TTC549 (cell line): ENCODE results near the gene RTKN2.

Experiments used
- FAIRE-seq: peaks from 2 replicates; lab custom pipeline; 2012; peaks lifted over from hg19 to GRCh38; lab: Jason Lieb, UNC

The RTKN2 gene

DNA sequence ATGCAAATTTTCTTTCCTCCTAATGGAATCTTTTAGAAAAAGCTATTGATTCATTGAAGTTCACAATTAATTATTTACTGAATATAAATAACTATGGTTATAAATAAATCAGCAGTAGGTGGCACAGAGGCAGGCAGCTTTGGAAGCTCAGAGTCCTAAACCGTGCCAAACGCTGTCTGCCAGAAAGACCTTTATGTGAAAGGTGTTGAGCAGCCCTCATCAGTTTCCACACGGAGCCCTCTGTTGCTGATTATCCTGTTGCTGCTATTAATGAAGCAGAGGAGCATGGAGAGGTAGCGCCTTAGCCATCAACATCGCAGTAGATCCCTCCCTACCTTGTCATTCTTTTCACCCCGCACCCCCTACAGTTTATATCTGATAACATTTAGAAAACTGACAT is 51.0 kb downstream of the RTKN2 start:
- no peak for FAIRE-seq

DNA sequence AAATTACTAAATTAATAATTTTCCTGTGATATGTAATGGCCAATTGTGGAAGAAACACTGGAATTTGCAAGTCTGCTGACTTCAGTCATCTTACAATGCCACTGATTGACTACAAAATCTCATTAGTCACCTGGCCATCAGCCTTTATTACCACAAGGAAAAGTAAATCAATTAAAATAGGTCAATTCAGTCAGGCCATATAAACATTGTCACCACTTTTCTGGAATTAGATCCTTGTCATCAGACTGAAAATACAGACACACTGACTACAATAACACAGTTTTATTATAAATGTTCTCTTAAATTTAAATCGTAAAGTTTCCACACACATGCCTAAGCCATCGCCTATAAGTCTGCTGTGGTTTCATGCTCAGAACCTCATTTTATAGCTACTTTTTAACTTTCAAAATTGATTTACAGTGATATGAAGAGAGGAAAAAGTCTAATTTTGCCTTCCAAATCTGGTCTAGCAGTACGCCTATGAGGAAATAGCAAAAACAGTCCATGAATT is 54.2 kb downstream of the RTKN2 start:
- no peak for FAIRE-seq

DNA sequence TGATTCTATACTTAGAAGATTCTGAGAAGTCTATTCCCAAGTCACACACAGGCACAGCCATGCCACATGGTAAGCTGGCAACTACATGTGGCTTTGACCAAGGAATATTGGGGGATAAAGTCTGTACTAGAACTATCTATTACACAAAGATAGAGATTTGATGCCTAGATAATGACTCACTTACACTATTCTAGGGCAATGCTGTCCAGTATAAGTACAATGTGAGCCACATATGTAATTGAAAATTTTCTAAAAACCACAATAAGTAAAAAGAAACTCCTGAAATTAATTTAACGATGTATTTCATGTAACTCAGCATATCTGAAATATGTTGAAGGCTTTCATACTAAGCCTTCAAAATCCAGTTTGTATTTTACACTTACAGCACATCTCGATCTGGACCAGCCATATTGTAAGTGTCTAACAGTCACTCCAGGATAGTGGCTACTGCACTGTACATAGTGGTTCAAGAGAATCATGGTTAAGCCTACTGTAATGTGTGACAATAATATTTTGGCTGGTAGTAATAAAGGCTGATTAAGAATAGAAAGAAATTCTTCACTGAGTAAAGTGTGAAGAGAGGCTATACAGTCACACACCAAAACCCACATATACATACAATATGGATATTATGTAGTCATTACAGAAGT is 62.8 kb downstream of the RTKN2 start:
- FAIRE-seq = no peak

DNA sequence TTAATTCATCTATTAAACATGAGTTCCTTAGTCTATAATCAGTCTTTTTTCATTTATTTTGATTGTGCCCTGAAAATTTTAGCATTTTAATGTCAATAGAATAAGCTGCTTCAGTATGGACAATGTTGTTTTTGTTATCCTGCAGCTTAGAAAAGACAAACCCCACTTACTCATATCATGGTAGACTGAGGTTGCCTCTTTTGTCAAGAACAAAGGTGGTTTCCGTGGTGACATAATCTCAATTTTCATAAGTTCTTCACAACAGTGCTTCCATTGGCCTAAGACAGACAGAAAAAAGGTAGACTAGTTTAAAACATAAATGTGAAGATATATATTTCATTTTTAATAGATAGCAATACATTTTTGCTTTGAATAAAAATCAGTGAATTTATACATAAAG is 69.1 kb downstream of the RTKN2 start:
- no peak for FAIRE-seq

DNA sequence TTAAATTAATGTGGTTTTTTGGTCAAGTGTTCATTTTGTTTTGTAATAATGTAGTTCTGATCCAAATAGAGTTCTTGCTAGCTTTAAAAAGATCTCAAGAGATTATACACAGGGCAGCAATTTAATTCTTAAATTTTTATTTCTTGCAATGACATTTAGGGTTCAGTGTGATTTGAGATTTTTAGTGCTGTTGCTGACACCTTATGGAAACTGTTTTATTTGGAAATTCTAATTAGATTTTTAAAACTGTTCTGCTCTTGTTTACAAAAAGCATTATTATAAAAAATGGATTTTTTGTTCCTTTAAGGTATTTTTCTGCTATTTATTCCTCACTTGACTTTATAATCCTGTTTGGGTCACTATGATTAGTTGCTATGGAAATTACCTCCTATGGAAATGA is 72.1 kb downstream of the RTKN2 start:
- no peak for FAIRE-seq

DNA sequence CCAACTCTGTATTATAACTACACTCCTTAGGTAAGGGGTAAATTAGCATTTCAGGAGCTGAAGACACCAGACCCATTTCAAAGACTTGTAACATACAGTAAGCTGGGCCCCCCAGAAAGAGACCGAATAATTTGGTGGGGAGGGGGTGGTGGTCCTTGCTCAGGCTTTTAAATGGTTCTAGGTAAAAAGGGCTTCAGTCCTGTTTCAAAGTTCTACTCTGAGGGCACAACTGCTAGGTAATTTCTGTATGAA is 73.0 kb downstream of the RTKN2 start:
- FAIRE-seq = no peak

DNA sequence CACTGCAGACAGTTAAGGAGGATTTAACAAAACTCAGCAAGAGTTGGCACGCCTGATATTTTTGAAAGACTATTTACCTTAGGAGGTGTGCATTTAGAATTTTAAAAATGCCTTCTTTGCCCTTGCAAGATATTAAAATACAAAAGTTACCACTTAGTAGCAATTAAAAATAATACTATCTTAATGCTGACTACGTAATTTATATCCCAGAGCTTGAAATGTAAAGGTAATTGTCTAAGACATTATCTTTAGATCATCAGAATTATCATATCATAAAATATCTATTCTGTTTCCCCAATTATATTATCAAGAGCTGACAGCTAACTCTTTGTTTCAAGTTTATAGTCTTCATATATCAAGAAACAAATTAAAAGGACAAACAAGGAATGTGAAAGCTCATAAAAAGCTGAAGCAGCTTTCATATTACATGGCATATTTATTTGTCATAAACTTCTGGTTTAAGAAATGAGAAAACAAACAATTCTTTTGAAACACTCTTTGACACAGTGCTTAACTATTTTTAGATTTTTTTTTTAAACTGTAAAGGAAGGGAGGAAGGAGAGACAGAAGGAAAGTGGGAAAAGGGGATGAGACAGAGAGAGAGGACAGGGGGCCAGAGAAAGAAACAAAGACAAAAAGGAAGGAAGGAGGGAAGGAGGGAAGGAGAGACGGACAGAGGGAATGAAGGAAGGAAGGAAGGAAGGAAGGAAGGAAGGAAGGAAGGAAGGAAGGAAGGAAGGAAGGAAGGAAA is 73.5 kb downstream of the RTKN2 start:
- FAIRE-seq = no peak

DNA sequence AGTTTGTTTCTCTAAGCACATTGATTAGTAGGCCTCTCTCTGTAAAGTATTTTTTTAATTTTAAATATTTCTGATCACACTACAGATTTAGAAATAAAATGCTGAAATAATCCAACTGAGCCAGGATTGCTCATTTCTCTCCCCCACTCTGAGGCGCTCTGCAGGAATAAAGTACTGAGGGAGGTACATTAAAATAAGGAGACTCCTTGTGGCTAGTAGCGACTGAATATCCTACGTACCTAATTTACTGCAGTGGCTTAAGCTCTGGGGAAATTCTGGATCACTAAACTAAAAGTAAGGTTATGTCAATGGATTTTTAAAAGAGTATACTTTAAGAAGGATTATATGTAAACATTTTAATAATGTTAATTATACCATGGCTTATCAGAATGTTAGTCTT is 75.2 kb downstream of the RTKN2 start:
- no peak for FAIRE-seq

DNA sequence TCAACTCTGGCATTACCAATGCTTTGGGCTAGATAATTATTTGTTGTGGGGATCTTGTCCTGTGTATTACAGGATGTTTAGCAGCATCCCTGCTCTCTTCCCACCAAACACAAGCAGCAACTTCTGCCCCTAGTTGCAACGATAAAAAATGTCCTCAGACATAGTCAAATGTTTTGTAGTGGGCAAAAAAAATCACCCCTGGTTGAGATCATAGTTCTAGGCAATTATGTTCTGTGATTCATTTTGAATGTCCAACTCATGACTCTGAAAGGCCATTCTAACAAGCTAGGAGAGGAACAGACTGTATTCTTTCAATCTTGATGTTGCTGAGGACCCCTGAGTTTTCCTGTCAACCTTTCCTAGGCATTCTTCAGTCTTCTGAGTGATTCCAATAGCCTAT is 79.5 kb downstream of the RTKN2 start:
- no peak for FAIRE-seq

DNA sequence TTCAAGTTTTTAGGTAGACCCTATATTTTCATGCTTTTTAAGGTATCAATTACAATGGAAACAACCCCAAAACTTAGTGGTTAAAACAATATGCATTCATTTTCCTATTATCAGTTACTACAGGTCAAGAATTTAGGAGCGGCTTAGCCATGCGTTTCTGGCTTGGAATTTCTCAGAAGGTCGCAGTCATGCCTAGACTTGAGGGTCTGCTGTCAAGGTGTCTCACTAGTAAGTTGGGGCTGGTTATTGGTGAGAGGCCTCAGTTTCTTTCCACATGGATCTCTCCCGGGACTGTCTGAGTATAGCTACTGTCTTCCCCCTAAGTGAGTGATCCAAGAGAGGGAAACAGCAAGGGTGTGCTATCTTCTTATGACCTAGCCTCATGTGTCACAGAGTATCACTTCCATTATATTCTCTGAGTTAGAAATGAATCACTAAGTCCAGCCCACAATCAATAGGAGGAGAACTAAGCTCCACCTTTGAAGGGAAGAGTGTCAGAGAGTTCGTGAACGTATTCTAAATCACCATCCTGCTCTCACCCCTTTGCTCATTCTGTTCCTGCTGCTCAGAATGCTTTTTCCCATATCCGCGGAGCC is 80.5 kb downstream of the RTKN2 start:
- FAIRE-seq = no peak

DNA sequence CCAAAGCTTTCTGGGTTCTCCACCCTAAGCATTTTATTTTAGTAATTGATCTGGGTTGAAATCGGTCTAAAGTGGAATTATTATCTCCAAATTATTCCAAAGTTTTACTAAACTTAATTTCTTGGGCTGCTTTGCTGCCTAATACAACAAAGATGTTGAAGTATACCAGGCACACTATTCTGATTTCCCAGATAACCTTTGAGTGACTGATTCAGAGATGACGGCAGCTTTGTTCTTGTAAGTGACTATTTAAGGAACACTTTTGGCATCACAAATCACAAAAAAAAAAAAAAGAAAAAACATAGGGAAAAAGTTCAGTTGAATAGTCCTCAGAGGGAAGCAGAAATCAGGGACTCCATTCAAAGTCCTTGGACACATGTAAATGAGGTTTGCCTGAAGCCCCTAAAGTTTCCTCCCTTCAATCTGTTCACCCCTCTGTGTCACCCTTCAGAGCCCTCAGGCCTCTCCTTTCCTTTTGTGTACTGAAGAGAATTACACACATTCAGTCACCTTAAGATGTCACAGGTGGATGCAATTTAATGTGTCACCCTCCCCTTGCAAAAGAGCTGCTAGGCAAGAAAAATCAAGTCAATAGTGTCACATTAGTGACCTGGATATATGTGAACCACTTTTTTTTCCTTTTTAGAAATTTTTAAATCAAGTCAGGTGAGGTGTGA is 81.5 kb downstream of the RTKN2 start:
- no peak for FAIRE-seq

DNA sequence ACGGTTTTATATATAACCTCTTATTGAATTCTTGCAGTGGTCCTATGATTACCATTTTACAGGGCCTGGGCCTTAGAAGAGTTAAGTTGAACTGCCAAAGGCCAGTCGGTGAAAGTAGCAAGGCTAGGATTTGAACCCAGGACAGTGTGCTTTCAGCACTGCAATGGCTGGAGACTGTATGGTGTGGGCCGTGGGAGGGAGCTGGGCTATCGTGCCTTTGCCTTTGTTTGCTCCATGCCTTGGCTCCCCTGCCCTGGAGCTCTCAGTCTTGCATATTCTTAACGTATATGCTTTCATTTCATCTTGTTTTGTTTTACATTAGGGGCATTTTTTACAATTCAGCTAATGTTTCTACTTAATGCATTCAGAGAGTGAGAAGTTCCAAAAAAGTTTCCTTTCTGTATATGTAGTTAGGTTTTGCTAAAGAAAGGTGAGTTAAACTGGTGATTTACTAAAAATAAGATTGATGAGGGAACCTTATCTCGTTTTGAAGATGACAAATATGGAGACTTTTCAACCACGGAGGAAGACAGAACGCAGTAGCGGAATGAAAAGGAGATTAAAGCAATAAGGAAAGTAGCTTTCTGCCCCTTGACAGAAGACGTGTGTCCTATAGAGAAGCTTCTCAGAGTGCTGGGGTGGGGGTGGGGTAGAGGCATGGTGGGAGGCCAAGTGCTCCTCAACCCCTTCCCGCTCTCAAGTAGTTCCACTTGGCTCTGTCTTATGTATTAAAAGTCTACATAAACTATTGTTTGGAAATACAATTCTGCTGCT is 82.5 kb downstream of the RTKN2 start:
- FAIRE-seq = no peak

DNA sequence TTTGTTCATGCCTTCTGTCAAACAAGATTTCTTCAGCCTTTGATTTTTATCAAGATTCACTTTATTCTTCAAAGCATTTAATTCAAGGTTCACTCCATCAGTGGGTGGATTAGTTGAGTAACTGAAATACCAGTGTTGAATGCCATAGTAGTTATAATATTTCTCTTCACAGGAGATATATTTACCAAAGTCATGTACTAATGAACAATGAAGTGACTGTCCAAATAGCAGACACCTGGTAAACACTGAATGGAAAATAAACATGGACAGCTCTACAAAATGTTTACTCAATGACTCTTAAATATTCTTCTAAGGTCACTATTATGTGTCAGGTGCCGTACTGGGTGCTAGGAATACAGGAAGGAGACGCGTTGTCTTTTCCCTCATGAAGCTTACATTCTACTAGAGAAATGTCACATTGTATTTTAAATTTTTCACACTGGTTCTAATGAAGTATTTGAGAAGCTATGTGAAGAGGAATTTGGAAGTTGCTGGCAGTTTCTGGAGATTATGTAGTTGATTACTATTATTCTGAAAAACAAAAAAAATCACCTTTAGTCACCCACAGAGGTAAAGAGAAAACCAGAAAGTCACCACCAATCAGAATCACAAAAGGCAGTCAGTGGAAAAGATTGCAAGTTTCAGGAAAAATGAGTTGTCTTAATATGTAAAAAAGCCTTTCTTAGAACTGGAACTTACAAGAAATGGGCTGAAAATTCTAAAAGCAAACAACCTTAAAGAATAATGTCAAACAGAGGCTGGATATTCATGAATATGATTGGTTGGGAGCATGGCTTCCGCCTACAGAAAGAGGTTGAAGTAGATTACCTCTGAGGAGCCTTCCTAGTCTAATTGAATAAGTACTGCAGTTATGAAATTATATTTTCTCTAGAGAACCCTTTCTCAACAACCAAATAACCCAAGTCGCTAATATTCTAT is 84.5 kb downstream of the RTKN2 start:
- FAIRE-seq = no peak

DNA sequence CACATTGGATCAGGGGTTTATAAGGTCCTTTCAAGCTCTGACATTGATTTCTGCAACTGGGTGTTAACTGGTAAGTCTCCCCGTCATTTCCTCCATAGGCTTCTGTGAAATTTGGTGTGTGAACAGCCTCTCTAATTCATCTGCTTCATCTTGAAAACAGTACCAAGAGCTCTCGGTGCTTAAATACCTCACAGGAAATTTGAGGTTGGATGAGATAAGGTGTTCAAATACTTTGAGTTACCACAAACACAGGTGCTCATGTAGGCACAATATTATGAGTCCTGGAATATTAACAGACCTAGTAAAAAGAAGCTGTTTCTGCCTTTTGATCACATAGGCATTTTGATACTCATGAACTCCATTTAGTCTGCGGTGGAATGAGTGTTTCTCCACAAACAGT is 85.2 kb downstream of the RTKN2 start:
- no peak for FAIRE-seq

DNA sequence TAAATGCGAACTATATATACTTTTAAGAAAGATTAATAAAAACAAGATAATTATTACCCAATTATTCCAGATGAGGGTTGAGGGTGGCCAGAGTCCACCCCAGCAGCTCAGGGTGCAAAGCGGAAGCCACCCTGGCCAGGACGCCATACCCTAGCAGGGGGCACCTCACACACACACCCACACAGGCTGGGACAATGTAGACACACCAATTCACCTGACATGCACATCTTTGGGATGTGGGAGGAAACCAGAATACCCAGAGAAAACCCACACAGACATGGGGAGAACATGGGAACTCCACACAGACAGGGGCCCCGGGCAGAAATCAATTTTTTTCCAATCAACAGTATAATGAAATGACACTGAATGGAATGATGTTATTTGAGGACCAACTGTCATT is 86.0 kb downstream of the RTKN2 start:
- no peak for FAIRE-seq

DNA sequence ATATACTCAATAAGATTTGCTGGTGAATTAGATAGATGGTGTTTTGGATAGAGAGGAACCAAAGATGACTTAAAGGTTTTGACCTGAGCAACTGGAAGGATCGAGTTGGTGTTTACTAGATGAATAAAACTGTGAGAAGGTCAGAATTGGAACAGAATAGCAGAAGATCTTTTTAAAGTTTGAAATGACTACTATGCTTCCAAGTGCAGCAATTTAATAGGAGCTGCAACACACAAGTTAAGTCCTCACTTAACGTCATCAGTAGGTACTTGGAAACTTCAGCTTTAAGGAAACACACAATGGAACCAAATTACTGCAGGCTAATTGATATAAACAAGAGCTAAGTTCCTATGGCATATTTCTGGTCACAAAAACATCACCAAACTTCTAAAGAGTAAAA is 86.5 kb downstream of the RTKN2 start:
- FAIRE-seq = no peak

DNA sequence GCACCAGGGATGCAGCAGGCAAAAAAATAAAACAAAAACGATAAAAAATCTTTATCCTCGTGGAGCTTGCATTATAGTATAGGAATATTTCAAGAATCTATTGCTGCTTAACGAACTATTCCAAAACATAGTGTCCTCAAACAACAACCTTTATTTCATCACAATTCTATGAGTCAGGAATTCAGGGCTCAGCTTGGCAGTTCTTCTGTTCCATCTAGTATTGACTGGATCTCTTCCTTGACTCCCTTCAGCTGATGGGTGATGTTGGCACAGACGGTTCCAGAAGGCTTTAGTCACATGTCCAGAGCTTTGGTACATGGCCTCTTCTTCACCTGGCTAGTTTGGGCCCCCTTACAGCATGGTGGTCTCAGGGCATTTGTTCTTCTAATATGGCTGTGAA is 88.0 kb downstream of the RTKN2 start:
- no peak for FAIRE-seq

DNA sequence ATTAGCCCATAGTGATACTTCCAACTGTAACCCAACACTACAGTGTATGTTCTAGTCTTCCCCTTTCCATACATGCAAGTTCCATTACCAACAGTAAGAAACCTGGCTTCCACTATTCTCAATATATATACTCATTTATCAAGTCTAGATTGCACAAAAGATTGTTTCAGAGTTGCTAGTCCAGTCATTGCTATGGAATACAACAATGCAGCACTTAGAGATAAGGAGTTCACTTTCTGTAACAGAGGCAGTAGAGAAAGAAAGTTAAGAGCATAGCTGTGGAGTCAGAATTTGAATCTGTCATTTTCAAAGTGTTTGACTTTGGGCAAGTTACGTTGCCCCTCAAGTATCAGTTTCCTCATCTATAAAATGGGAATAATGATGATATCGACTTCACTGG is 90.1 kb downstream of the RTKN2 start:
- FAIRE-seq = no peak

DNA sequence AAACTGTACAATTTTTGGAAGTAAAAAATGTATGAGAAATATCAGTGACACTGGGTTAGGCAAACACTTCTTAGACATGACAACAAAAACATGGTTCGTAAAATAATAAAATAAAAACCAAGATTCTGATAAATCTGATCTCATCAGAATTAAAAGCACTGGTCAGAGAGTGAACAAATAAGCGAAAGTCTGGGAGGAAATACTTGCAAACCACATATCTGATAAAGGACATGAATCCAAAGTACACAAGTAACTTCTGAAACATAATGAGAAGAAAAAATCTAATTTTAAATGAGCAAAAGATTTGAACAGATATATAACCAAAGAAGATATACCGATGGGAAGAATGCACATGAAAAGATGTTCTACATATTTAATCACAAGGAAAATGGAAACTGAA is 91.5 kb downstream of the RTKN2 start:
- no peak for FAIRE-seq

DNA sequence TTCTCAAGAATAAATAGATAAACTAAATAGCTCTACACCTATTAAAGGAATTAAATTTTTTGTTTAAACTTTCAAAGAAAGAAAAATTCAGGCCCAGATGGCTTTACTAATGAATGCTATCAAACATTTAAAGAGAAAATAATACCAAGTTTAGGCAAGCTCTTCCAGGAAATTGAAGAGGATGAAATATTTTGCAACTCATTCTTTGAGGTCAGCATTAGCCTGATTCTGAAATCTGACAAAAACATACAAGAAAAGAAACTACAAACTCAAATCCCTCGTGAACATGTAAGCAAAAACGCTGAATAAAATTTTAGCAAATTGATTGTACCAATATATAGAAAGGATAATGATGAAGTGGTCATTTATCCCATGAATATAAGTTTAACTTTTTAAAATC is 93.4 kb downstream of the RTKN2 start:
- no peak for FAIRE-seq

DNA sequence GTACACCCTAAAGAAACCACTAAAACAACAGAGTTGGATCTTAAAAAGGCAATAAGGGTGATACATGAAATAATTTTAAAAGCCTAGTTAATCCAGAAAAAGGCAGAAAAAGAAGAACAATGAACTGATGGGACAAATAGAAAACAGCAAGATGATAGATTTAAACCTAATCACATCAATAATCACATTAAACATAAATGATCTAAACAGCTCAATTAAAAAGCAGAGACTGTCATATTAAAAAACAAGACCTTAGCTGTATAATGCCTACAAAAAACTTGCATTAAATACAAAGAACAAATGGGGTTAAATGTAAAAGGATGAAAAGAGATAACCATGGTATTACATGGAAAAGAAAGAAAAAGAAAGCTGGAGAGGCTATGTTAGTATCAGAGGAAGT is 96.2 kb downstream of the RTKN2 start:
- no peak for FAIRE-seq

DNA sequence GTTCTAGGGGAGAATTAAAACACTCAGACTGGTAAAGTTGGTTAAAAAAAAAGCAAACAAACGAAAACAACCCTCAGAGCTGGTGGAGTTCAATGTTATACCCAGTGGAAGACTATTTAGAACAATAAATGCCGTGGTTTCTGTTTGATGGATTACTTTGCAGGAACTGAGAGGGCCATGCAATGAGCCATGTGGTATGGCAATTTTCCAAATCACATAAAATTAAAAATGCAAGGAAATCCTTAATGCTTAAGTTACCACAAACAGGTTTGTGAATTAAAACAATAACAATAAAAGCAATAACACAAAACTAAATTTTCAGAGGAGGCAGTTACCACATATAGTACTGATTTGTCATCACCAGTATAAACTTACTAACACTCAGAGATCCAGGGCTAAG is 96.9 kb downstream of the RTKN2 start:
- FAIRE-seq = no peak
